Psoas muscle (tissue), 8 donors: ENCODE results near the gene TPD52L1. TPM values are rescaled to one million over a fixed set of nuclear protein-coding genes. Genes with fewer than 3 reads are reported as not detected.

Experiments used
- ATAC-seq, 4 donors: fragments of 200-7000 bp; cut with Tn5 transposase; one replicate each; pipeline ENCODE4 v1.9.1; 2020; ENCODE audit warnings: moderate library complexity in 3 of 4, mild to moderate bottlenecking in 2 of 4
- DNase-seq, 2 donors: peaks; one replicate each; pipeline ENCODE4 v3.0.0-alpha.2; 2020
- H3K27ac ChIP-seq: fragments of 200-600 bp; one replicate; pipeline ENCODE4 v1.8.0; 2022
- H3K27me3 ChIP-seq, 3 donors: fragments of 200-600 bp in 1 of 3; one replicate each; pipeline versions ENCODE4 v1.6.1 to v1.8.0; 2013 to 2022; ENCODE audit warnings: low read length in 2 of 3, mild to moderate bottlenecking in 2 of 3, moderate library complexity in 1 of 3; ENCODE audit not compliant: insufficient read depth in 3 of 3
- H3K36me3 ChIP-seq, 2 donors: fragments of 200-600 bp in 1 of 2; one replicate each; pipeline versions ENCODE4 v1.6.1 to v1.8.0; 2013 to 2022; ENCODE audit warnings: low read depth in 1 of 2, mild to moderate bottlenecking in 1 of 2, moderate library complexity in 1 of 2; ENCODE audit not compliant: insufficient read depth in 1 of 2
- H3K4me1 ChIP-seq: fragments of 200-600 bp; one replicate; pipeline ENCODE4 v1.8.0; 2022
- H3K4me3 ChIP-seq: fragments of 200-600 bp; one replicate; pipeline ENCODE4 v1.8.0; 2022; ENCODE audit warnings: mild to moderate bottlenecking
- H3K9me3 ChIP-seq: fragments of 200-600 bp; one replicate; pipeline ENCODE4 v1.8.0; 2022
- CTCF ChIP-seq: fragments of 200-600 bp; IDR thresholded peaks from one replicate; pipeline ENCODE4 v1.8.0; 2022; ENCODE audit warnings: antibody characterized with exemption
- WGBS, 3 donors: extraction: QIAGEN DNeasy Blood & Tissue Kit; methylation state at CpG; one replicate each; pipeline versions ENCODE4 v1.1.6 to v1.1.7; 2013; 5-methylcytosine and 5-hydroxymethylcytosine counted together
- intact Hi-C, 2 donors: fragments of 100-400 bp; cut with DNase I; formaldehyde crosslinking; loops; one replicate each; pipeline versions ENCODE4 v1.11.0 to v1.14.2; 2022
- polyA plus RNA-seq, 3 donors: library from polyadenylated mRNA; stranded (reverse); fragments of 200-250 nt; gene quantifications; one replicate each; pipeline ENCODE4 v1.2.3, GENCODE V29; 2013
- total RNA-seq, 4 donors: library from RNA; stranded (reverse); fragmentation: NEBNext Ultra II Directional in 2 of 4; extraction: Animal tissue kit (Norgen Biotek cat#: 25700) in 2 of 4; gene quantifications; one replicate each; pipeline versions ENCODE4 v1.2.1 to v1.2.4, GENCODE V29; 2021 to 2023
- donor health status: healthy with polysubstance abuse.
- donor health status: DM: no; HTN: no; CAD: no; lungs with moderate emphysema.
- donor health status: Bipolar disorder and iron deficiency.
- donor health status: healthy.
- donor health status: DM: yes; HTN: yes; CAD: no.
- donor health status: DM: no; HTN: no; CAD: no.
- donor health status: DM: no; HTN: no; CAD: no.
- donor health status: DM: yes; HTN: yes; CAD: no.

Gene TPD52L1
- total and polyA plus RNA-seq, 7 donors: 51.8 to 150 (median 106) TPM

GRCh38 chr6:125237764-125238163, 84.2 kb downstream of the TPD52L1 start:
- 34 to 56% (median 43%) methylated on average over 4 of the region's 4 CpGs for WGBS, 3 donors

GRCh38 chr6:125245109-125245508, 91.5 kb downstream of the TPD52L1 start:
- intact Hi-C loops: no loop called here
- TF ChIP-seq CTCF: no peak
- WGBS, 3 donors: 76 to 90% (median 84%) methylated on average over 4 of the region's 4 CpGs
- Histone ChIP-seq H3K4me3 (no peak overlapping the region), H3K27ac (no peak overlapping the region), H3K27me3 (no peaks in the 10 kb centered on the region), H3K36me3 (peaks cover 0 to 22% of the 10 kb centered on the region in 2 donors), H3K9me3 (peaks cover 14% of the 10 kb centered on the region), H3K4me1 (peaks cover 20% of the 10 kb centered on the region)
- ATAC-seq: peak; percentile 11 to 88 (median 70)
- DNase-seq: no peak

More at GRCh38 chr6:125237764-125238163, 84.2 kb downstream of the TPD52L1 start:
- intact Hi-C loops: no loop called here
- DNase-seq (no peak), ATAC-seq (peak in 3 of 4 donors; percentile 71 to 81 (median 78))
- no peak for TF ChIP-seq CTCF
- Histone ChIP-seq H3K9me3 (peaks cover 17% of the 10 kb centered on the region), H3K27me3 (no peaks in the 10 kb centered on the region), H3K27ac (peak overlapping the region; percentile 19), H3K36me3 (no peaks in the 10 kb centered on the region), H3K4me1 (peaks cover 9% of the 10 kb centered on the region), H3K4me3 (no peak overlapping the region)

- intact Hi-C loops: no loop called here
- H3K27ac ChIP-seq: no peak overlapping the region
- H3K4me3 ChIP-seq: no peak overlapping the region
- peaks cover 20% of the 10 kb centered on the region for H3K4me1 ChIP-seq
- H3K27me3 ChIP-seq: no peaks in the 10 kb centered on the region
- peaks cover 8% of the 10 kb centered on the region for H3K9me3 ChIP-seq
- no peak for DNase-seq
- TF ChIP-seq CTCF: no peak
- WGBS, 3 donors: 89 to 95% (median 89%) methylated on average over 7 of the region's 7 CpGs
- peak; percentile 28 to 60 (median 42) for ATAC-seq
- H3K36me3 ChIP-seq: peaks cover 0 to 25% of the 10 kb centered on the region in 2 donors
Measured at GRCh38 chr6:125245523-125246264, 92.1 kb downstream of the TPD52L1 start.

- Histone ChIP-seq H3K4me1 (peaks cover 20% of the 10 kb centered on the region), H3K27ac (no peak overlapping the region), H3K36me3 (peaks cover 0 to 25% of the 10 kb centered on the region in 2 donors), H3K27me3 (no peaks in the 10 kb centered on the region), H3K9me3 (peaks cover 4% of the 10 kb centered on the region), H3K4me3 (no peak overlapping the region)
- intact Hi-C loops: no loop called here
- no peak for TF ChIP-seq CTCF
- no peak for DNase-seq
- no peak for ATAC-seq
Measured at GRCh38 chr6:125246566-125246965, 93.0 kb downstream of the TPD52L1 start.
